ENCODE data around the gene TXNL4B.

The TXNL4B gene

GRCh38 chr16:72111657-72112451 is 18.4 kb upstream of the TXNL4B start:
- Histone ChIP-seq H3K36me3 (peaks cover 70% of the 10 kb centered on the region), H3K27me3 (no peaks in the 10 kb centered on the region), H3K4me1 (ENCODE audit: control insufficient read depth in 1 of 2, insufficient read depth in 1 of 2, low read depth in 1 of 2, low read length in 1 of 2) (no peaks in the 10 kb centered on the region), H3K27ac (no peak overlapping the region), H3K4me3 (ENCODE audit: low read depth in 1 of 2, low read length in 1 of 2) (no peak overlapping the region), H3K9me3 (no peaks in the 10 kb centered on the region)
- TF ChIP-seq, protein P1, sequence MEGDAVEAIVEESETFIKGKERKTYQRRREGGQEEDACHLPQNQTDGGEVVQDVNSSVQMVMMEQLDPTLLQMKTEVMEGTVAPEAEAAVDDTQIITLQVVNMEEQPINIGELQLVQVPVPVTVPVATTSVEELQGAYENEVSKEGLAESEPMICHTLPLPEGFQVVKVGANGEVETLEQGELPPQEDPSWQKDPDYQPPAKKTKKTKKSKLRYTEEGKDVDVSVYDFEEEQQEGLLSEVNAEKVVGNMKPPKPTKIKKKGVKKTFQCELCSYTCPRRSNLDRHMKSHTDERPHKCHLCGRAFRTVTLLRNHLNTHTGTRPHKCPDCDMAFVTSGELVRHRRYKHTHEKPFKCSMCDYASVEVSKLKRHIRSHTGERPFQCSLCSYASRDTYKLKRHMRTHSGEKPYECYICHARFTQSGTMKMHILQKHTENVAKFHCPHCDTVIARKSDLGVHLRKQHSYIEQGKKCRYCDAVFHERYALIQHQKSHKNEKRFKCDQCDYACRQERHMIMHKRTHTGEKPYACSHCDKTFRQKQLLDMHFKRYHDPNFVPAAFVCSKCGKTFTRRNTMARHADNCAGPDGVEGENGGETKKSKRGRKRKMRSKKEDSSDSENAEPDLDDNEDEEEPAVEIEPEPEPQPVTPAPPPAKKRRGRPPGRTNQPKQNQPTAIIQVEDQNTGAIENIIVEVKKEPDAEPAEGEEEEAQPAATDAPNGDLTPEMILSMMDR (IDR thresholded peaks at IDR 0.05): no peak

- Histone ChIP-seq H3K27me3 (no peaks in the 10 kb centered on the region), H3K36me3 (peaks cover 79% of the 10 kb centered on the region), H3K27ac (no peak overlapping the region), H3K4me1 (ENCODE audit: control insufficient read depth in 1 of 2, insufficient read depth in 1 of 2, low read depth in 1 of 2, low read length in 1 of 2) (no peaks in the 10 kb centered on the region), H3K4me3 (ENCODE audit: low read depth in 1 of 2, low read length in 1 of 2) (no peak overlapping the region), H3K9me3 (no peaks in the 10 kb centered on the region)
- TF ChIP-seq, protein P1 (IDR thresholded peaks at IDR 0.05): no peak
These were observed 17.5 kb upstream of the TXNL4B start for GRCh38 chr16:72110662-72111615.

DNA sequence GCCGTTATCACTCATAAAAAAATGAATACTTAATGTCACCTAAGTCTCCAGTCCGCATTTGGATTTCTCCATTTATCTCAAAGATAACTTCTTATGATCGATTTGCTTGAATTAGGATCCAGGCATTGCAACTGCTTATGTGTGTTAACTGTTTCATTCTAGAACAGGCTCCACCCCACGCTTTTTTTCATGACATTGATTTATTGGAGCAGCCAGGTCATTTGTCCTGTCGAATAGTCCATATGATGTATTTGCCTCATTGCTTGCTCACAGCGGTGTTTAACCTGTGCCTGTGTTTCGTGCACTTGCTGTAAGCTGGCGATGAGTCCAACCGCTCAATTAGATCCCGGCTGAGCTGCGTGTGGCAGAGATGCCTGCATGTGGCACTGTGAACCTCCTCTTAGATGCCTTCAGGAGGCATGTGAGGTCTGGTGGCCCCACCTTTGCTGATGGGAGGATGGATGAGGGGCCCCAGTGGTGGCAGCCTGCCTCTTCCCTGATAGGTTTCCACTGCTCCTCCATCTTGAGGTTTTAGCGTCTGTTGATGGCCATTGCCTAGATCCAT is 16.6 kb upstream of the TXNL4B start:
- Histone ChIP-seq H3K4me3 (ENCODE audit: low read depth in 1 of 2, low read length in 1 of 2) (no peak overlapping the region), H3K36me3 (peaks cover 88% of the 10 kb centered on the region), H3K27me3 (no peaks in the 10 kb centered on the region), H3K9me3 (no peaks in the 10 kb centered on the region), H3K4me1 (ENCODE audit: control insufficient read depth in 1 of 2, insufficient read depth in 1 of 2, low read depth in 1 of 2, low read length in 1 of 2) (no peaks in the 10 kb centered on the region), H3K27ac (no peak overlapping the region)
- TF ChIP-seq, protein P1 (IDR thresholded peaks at IDR 0.05): no peak

DNA sequence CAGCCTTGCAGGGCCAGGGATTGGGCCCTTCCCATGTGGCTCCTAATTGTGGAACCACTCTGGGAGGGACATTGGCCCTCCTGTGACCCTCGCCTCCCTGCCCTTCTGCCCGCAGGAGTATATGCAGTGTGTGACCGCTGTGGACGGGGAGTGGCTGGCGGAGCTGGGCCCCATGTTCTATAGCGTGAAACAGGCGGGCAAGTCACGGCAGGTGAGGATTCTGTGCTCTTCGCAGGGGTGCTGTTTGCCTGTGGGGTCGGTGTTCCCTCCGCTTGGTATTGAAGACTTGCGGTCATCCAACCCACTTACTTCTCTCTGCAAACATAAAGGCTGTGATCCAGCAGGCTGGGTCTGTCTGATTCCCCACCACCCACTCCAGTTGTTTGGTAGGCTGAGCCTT is 15.9 kb upstream of the TXNL4B start:
- H3K9me3 ChIP-seq: no peaks in the 10 kb centered on the region
- no peaks in the 10 kb centered on the region for H3K27me3 ChIP-seq
- H3K4me1 ChIP-seq (ENCODE audit: control insufficient read depth in 1 of 2, insufficient read depth in 1 of 2, low read depth in 1 of 2, low read length in 1 of 2): no peaks in the 10 kb centered on the region
- H3K27ac ChIP-seq: no peak overlapping the region
- no peak overlapping the region for H3K4me3 ChIP-seq (ENCODE audit: low read depth in 1 of 2, low read length in 1 of 2)
- TF ChIP-seq, protein P1 (IDR thresholded peaks at IDR 0.05): no peak
- H3K36me3 ChIP-seq: peaks cover 96% of the 10 kb centered on the region

DNA sequence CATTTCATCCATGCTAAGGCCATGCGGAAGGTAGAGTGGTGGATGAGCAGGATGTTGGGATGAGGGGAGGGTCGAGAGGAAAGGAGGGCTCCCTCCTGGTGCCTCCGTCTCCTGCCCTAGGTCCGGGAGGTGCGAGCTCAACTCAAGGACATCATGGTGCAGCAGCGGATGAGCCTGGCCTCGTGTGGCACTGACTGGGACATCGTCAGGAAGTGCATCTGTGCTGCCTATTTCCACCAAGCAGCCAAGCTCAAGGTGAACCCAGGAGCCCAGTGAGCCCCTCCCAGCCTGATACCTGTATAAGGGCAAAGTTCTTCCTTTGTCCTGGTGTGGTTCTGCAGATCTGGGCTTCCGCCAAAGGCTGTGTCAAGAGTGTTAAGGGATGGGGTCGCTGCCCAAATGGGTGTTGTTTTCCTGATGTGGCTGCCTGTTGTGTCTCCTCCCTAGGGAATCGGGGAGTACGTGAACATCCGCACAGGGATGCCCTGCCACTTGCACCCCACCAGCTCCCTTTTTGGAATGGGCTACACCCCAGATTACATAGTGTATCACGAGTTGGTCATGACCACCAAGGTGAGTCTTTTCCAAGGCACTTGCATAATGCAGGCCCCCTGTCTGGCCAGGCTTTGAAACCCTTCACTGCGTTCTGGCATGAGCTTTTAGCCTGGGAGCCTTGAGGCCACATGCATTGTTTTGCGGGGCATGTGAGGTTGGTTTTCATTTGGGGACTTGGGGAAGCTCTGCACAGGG is 15.1 kb upstream of the TXNL4B start:
- no peaks in the 10 kb centered on the region for H3K9me3 ChIP-seq
- no peaks in the 10 kb centered on the region for H3K27me3 ChIP-seq
- H3K4me1 ChIP-seq (ENCODE audit: control insufficient read depth in 1 of 2, insufficient read depth in 1 of 2, low read depth in 1 of 2, low read length in 1 of 2): no peaks in the 10 kb centered on the region
- no peak overlapping the region for H3K4me3 ChIP-seq (ENCODE audit: low read depth in 1 of 2, low read length in 1 of 2)
- peaks cover 100% of the 10 kb centered on the region for H3K36me3 ChIP-seq
- TF ChIP-seq, protein P1 (IDR thresholded peaks at IDR 0.05): no peak
- no peak overlapping the region for H3K27ac ChIP-seq
